Panc1 (cell line): ENCODE measurements around the gene ZBTB46.

Experiments
- POLR2AphosphoS5 ChIP-seq: IDR thresholded peaks from 2 replicates; pipeline ENCODE4 v1.6.1; 2012; ENCODE audit warnings: mild to moderate bottlenecking, low read depth, low read length, moderate library complexity
- SIN3A ChIP-seq: IDR thresholded peaks from 2 replicates; pipeline ENCODE4 v1.6.1; 2012; ENCODE audit warnings: low read depth, mild to moderate bottlenecking, low read length, moderate library complexity, borderline replicate concordance; ENCODE audit not compliant: insufficient read depth
- TCF7L2 ChIP-seq: IDR thresholded peaks from 2 replicates; pipeline ENCODE4 v1.6.1; 2011; ENCODE audit warnings: mild to moderate bottlenecking, low read depth, low read length, inconsistent platforms
- TF ChIP-seq, protein P1 (sequence below): fragments of 450-650 bp; IDR thresholded peaks from 2 replicates; pipeline ENCODE4 v1.5.1; 2017; ENCODE audit warnings: mild to moderate bottlenecking
- TF ChIP-seq, protein P2 (sequence below), 2 experiments: IDR thresholded peaks; 2 replicates each; pipeline ENCODE4 v1.6.1; 2011 to 2012; ENCODE audit warnings: low read depth in 2 of 2, control low read depth in 1 of 2, low read length in 1 of 2, mild to moderate bottlenecking in 1 of 2, moderate library complexity in 1 of 2; ENCODE audit not compliant: insufficient read depth in 1 of 2

DNA sequence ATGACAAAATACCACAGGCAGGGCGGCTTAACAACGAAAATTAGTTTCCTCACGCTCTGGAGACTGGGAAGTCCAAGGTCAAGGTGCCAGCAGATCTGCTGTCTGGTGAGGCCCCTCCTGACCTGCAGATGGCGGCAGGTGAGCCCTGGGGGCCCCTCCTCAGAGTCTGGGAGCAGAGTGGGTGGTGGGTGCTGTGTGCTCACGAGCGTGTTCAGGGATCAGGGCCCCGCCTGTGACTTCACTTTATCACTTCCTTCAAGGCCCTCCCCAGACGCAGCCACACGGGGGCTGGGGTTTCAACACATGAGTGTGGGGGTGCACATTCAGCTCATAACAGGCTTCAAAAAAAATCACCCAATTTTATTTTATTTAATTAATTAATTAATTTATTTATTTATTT lies 52.2 kb downstream of the ZBTB46 start:
- TF ChIP-seq, protein P1, sequence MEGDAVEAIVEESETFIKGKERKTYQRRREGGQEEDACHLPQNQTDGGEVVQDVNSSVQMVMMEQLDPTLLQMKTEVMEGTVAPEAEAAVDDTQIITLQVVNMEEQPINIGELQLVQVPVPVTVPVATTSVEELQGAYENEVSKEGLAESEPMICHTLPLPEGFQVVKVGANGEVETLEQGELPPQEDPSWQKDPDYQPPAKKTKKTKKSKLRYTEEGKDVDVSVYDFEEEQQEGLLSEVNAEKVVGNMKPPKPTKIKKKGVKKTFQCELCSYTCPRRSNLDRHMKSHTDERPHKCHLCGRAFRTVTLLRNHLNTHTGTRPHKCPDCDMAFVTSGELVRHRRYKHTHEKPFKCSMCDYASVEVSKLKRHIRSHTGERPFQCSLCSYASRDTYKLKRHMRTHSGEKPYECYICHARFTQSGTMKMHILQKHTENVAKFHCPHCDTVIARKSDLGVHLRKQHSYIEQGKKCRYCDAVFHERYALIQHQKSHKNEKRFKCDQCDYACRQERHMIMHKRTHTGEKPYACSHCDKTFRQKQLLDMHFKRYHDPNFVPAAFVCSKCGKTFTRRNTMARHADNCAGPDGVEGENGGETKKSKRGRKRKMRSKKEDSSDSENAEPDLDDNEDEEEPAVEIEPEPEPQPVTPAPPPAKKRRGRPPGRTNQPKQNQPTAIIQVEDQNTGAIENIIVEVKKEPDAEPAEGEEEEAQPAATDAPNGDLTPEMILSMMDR, result no peak
- TF ChIP-seq POLR2AphosphoS5 (no peak), TCF7L2 (no peak), SIN3A (no peak)
- TF ChIP-seq, protein P2, sequence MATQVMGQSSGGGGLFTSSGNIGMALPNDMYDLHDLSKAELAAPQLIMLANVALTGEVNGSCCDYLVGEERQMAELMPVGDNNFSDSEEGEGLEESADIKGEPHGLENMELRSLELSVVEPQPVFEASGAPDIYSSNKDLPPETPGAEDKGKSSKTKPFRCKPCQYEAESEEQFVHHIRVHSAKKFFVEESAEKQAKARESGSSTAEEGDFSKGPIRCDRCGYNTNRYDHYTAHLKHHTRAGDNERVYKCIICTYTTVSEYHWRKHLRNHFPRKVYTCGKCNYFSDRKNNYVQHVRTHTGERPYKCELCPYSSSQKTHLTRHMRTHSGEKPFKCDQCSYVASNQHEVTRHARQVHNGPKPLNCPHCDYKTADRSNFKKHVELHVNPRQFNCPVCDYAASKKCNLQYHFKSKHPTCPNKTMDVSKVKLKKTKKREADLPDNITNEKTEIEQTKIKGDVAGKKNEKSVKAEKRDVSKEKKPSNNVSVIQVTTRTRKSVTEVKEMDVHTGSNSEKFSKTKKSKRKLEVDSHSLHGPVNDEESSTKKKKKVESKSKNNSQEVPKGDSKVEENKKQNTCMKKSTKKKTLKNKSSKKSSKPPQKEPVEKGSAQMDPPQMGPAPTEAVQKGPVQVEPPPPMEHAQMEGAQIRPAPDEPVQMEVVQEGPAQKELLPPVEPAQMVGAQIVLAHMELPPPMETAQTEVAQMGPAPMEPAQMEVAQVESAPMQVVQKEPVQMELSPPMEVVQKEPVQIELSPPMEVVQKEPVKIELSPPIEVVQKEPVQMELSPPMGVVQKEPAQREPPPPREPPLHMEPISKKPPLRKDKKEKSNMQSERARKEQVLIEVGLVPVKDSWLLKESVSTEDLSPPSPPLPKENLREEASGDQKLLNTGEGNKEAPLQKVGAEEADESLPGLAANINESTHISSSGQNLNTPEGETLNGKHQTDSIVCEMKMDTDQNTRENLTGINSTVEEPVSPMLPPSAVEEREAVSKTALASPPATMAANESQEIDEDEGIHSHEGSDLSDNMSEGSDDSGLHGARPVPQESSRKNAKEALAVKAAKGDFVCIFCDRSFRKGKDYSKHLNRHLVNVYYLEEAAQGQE (IDR thresholded peaks at IDR 0.05; ENCODE audit: insufficient read depth in 1 of 2, low read depth in 2 of 2, low read length in 1 of 2), result no peak
